ENCODE results near the gene EIF3I. TPM values are rescaled to one million over a fixed set of nuclear protein-coding genes. Genes with fewer than 3 reads are reported as not detected.
A peak's percentile ranks its signal among the peaks of the same experiment; 100 is the strongest.

The EIF3I gene
- total and polyA plus RNA-seq, 10 of the 15 experiments (the other 5 are each of a cell fraction or from before 2014, with no cell fraction given) = 208 to 606 (median 352) TPM

DNA sequence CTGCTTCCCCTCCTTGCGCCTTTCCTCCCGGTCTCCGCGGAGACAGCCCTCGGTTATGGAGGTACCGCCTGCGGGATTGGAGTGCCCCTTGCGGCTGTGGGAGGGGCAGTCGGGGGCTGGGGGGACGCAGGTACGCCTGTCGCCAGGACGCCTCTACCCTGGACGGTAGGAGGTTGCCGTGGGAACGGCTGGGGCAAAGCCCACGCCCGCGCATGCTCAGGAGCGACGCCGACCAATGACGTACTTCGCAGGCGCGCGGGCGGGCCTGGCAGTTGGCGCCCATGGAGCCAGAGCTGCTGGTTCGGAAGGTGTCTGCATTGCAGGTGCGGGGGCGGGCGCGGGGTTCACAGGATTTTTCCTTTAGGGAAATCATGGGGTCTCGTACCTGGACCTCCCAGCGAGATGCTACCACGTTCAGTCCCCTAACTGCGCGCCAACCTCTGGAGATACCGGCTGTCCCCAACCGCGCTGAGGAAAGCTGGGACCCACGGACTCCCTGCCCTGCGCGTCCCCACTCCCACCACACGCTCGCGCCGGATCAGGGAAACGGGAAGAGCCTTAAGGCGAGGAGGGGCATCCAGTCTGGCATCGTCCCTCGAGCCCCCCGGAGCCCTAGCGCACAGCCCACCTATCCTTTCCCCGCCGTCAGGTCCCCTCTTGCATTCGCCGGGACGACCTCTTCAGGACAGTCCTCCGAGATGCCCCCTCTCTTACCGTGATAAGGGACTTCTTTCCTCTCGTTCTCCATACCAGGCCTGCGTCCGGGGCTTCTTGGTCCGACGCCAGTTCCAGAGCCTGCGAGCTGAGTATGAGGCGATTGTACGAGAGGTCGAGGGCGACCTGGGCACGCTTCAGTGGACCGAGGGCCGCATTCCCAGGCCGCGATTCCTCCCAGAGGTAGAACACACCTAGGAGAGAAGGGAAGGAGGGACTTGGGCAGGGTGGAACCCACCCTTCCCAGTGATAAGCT lies 16.5 kb upstream of the EIF3I start, which contains the start of gene IQCC (continued):
- TF ChIP-seq, protein P1, sequence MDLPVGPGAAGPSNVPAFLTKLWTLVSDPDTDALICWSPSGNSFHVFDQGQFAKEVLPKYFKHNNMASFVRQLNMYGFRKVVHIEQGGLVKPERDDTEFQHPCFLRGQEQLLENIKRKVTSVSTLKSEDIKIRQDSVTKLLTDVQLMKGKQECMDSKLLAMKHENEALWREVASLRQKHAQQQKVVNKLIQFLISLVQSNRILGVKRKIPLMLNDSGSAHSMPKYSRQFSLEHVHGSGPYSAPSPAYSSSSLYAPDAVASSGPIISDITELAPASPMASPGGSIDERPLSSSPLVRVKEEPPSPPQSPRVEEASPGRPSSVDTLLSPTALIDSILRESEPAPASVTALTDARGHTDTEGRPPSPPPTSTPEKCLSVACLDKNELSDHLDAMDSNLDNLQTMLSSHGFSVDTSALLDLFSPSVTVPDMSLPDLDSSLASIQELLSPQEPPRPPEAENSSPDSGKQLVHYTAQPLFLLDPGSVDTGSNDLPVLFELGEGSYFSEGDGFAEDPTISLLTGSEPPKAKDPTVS (IDR thresholded peaks at IDR 0.05; ENCODE audit: low read depth, low read length) = no peak
- TF ChIP-seq, protein P2, sequence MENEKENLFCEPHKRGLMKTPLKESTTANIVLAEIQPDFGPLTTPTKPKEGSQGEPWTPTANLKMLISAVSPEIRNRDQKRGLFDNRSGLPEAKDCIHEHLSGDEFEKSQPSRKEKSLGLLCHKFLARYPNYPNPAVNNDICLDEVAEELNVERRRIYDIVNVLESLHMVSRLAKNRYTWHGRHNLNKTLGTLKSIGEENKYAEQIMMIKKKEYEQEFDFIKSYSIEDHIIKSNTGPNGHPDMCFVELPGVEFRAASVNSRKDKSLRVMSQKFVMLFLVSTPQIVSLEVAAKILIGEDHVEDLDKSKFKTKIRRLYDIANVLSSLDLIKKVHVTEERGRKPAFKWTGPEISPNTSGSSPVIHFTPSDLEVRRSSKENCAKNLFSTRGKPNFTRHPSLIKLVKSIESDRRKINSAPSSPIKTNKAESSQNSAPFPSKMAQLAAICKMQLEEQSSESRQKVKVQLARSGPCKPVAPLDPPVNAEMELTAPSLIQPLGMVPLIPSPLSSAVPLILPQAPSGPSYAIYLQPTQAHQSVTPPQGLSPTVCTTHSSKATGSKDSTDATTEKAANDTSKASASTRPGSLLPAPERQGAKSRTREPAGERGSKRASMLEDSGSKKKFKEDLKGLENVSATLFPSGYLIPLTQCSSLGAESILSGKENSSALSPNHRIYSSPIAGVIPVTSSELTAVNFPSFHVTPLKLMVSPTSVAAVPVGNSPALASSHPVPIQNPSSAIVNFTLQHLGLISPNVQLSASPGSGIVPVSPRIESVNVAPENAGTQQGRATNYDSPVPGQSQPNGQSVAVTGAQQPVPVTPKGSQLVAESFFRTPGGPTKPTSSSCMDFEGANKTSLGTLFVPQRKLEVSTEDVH (IDR thresholded peaks at IDR 0.05; ENCODE audit: low read depth, partially characterized antibody) = peak; percentile 65
- peak; percentile 86 for TF ChIP-seq YY1 (IDR thresholded peaks at IDR 0.05; ENCODE audit: low read depth, low read length)
- TF ChIP-seq DPF2 (IDR thresholded peaks at IDR 0.05) = peak; percentile 67; the same call in 1 of the 2 replicates
- TF ChIP-seq GATAD2B (conservative IDR thresholded peaks at IDR 0.05; ENCODE audit: low read depth) = peak; percentile 62
- TF ChIP-seq ZNF24 (IDR thresholded peaks at IDR 0.05) = no peak
- TF ChIP-seq, protein P3, sequence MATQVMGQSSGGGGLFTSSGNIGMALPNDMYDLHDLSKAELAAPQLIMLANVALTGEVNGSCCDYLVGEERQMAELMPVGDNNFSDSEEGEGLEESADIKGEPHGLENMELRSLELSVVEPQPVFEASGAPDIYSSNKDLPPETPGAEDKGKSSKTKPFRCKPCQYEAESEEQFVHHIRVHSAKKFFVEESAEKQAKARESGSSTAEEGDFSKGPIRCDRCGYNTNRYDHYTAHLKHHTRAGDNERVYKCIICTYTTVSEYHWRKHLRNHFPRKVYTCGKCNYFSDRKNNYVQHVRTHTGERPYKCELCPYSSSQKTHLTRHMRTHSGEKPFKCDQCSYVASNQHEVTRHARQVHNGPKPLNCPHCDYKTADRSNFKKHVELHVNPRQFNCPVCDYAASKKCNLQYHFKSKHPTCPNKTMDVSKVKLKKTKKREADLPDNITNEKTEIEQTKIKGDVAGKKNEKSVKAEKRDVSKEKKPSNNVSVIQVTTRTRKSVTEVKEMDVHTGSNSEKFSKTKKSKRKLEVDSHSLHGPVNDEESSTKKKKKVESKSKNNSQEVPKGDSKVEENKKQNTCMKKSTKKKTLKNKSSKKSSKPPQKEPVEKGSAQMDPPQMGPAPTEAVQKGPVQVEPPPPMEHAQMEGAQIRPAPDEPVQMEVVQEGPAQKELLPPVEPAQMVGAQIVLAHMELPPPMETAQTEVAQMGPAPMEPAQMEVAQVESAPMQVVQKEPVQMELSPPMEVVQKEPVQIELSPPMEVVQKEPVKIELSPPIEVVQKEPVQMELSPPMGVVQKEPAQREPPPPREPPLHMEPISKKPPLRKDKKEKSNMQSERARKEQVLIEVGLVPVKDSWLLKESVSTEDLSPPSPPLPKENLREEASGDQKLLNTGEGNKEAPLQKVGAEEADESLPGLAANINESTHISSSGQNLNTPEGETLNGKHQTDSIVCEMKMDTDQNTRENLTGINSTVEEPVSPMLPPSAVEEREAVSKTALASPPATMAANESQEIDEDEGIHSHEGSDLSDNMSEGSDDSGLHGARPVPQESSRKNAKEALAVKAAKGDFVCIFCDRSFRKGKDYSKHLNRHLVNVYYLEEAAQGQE (IDR thresholded peaks at IDR 0.05; ENCODE audit: low read depth, low read length) = no peak
- TF ChIP-seq BMI1 (IDR thresholded peaks at IDR 0.05; ENCODE audit: borderline replicate concordance) = peak; percentile 95
- TF ChIP-seq ZNF207 (IDR thresholded peaks at IDR 0.05; ENCODE audit: borderline replicate concordance) = no peak
- TF ChIP-seq CREB1 (IDR thresholded peaks at IDR 0.05; ENCODE audit: low read depth) = peak; percentile 94
- TF ChIP-seq, protein P4, sequence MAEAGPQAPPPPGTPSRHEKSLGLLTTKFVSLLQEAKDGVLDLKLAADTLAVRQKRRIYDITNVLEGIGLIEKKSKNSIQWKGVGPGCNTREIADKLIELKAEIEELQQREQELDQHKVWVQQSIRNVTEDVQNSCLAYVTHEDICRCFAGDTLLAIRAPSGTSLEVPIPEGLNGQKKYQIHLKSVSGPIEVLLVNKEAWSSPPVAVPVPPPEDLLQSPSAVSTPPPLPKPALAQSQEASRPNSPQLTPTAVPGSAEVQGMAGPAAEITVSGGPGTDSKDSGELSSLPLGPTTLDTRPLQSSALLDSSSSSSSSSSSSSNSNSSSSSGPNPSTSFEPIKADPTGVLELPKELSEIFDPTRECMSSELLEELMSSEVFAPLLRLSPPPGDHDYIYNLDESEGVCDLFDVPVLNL (IDR thresholded peaks at IDR 0.05; ENCODE audit: low read depth, low read length) = no peak
- TF ChIP-seq TCF12 (IDR thresholded peaks at IDR 0.05; ENCODE audit: low read depth, low read length) = no peak
- no peak for TF ChIP-seq NR2C1 (IDR thresholded peaks at IDR 0.05)
- TF ChIP-seq RAD51 (IDR thresholded peaks at IDR 0.05) = no peak
- peak; percentile 84 for TF ChIP-seq IKZF1 (conservative IDR thresholded peaks at IDR 0.05)
- peak; percentile 31 for TF ChIP-seq KLF5 (IDR thresholded peaks at IDR 0.05; ENCODE audit: partially characterized antibody)
- no peak for TF ChIP-seq HDAC6 (IDR thresholded peaks at IDR 0.05; ENCODE audit: unreplicated experiment)
- peak; percentile 51; the same call in 1 of the 2 replicates for TF ChIP-seq HCFC1 (IDR thresholded peaks at IDR 0.05; ENCODE audit: low read length)
- no peak for TF ChIP-seq ZNF274 (IDR thresholded peaks at IDR 0.05; ENCODE audit: insufficient read depth, insufficient read length)
- no peak for TF ChIP-seq MTA2 (IDR thresholded peaks at IDR 0.05; ENCODE audit: low read depth)
- no peak for TF ChIP-seq NFIC (IDR thresholded peaks at IDR 0.05; ENCODE audit: low read depth, low read length)
- no peak for TF ChIP-seq NFYB (IDR thresholded peaks at IDR 0.05; ENCODE audit: insufficient read depth, low read depth, low read length)

Measured in GM12878 (cell line).